HAP-1 (cell line): Measurements from ENCODE around the gene TXNRD2.

Source experiments
- DNase-seq, 2 experiments: peaks; one replicate each; pipeline ENCODE4 v3.0.0-alpha.2; 2016 to 2020; ENCODE audit warnings: low spot score in 2 of 2
- H3K27me3 ChIP-seq: fragments of 250-450 bp; sonication (Bioruptor Pico); 2 replicates; pipeline ENCODE4 v1.5.1; 2020; ENCODE audit warnings: low read depth, mild to moderate bottlenecking, moderate library complexity
- H3K36me3 ChIP-seq: fragments of 250-450 bp; sonication (Bioruptor Pico); replicated peaks from 2 replicates; pipeline ENCODE4 v1.5.1; 2020; ENCODE audit warnings: mild to moderate bottlenecking
- H3K4me1 ChIP-seq: fragments of 250-450 bp; sonication (Bioruptor Pico); 2 replicates; pipeline ENCODE4 v1.5.1; 2020; ENCODE audit warnings: mild to moderate bottlenecking
- H3K4me3 ChIP-seq: fragments of 250-450 bp; sonication (Bioruptor Pico); 2 replicates; pipeline ENCODE4 v1.5.1; 2020; ENCODE audit warnings: mild to moderate bottlenecking, moderate library complexity
- H3K9me3 ChIP-seq: fragments of 250-450 bp; sonication (Bioruptor Pico); 2 replicates; pipeline ENCODE4 v1.5.1; 2020; ENCODE audit warnings: mild to moderate bottlenecking, moderate library complexity
- in situ Hi-C: fragments of 300-500 bp; cut with MboI; formaldehyde crosslinking; loops from 3 replicates; pipeline ENCODE4 v1.14.3; 2020; ENCODE audit warnings: low sequenced_read_pairs, inconsistent platforms, mixed read lengths

TXNRD2 gene

GRCh38 chr22:19849835-19850762, 91.5 kb downstream of the TXNRD2 start:
- peaks cover 29% of the 10 kb centered on the region for H3K36me3 ChIP-seq
- H3K27me3 ChIP-seq = no peaks in the 10 kb centered on the region
- no peak for DNase-seq
- 0 out of 2 replicates have a peak, but pooled peaks cover 4% of the 10 kb centered on the region for H3K4me1 ChIP-seq
- no peak overlapping the region for H3K4me3 ChIP-seq
- H3K9me3 ChIP-seq = no peaks in the 10 kb centered on the region
- in situ Hi-C loops = loop anchor here (25.0 kb wide), 1 partner anchor 413 kb away; the partner anchor contains the start of genes C22orf39, HIRA and MRPL40

- Histone ChIP-seq H3K9me3 (no peaks in the 10 kb centered on the region), H3K4me3 (no peak overlapping the region), H3K27me3 (no peaks in the 10 kb centered on the region), H3K4me1 (0 out of 2 replicates have a peak, but pooled peaks cover 4% of the 10 kb centered on the region), H3K36me3 (peaks cover 29% of the 10 kb centered on the region)
- DNase-seq = no peak
- in situ Hi-C loops = no loop called here
Observed at GRCh38 chr22:19848298-19849224, 93.1 kb downstream of the TXNRD2 start.

- H3K4me1 ChIP-seq = peaks cover 3% of the 10 kb centered on the region; the same call in 1 of the 2 replicates
- DNase-seq = no peak
- H3K9me3 ChIP-seq = no peaks in the 10 kb centered on the region
- no peak overlapping the region for H3K4me3 ChIP-seq
- peaks cover 25% of the 10 kb centered on the region for H3K36me3 ChIP-seq
- no peaks in the 10 kb centered on the region for H3K27me3 ChIP-seq
- in situ Hi-C loops = no loop called here
Observed at GRCh38 chr22:19847345-19847632, 94.3 kb downstream of the TXNRD2 start.

- no peak overlapping the region for H3K4me3 ChIP-seq
- peaks cover 3% of the 10 kb centered on the region; the same call in 1 of the 2 replicates for H3K4me1 ChIP-seq
- no peaks in the 10 kb centered on the region for H3K27me3 ChIP-seq
- H3K9me3 ChIP-seq = no peaks in the 10 kb centered on the region
- peaks cover 20% of the 10 kb centered on the region for H3K36me3 ChIP-seq
- in situ Hi-C loops = no loop called here
- DNase-seq = no peak
Observed at GRCh38 chr22:19846620-19847344, 94.8 kb downstream of the TXNRD2 start.

- Histone ChIP-seq H3K36me3 (peaks cover 5% of the 10 kb centered on the region), H3K4me1 (peaks cover 3% of the 10 kb centered on the region; the same call in 1 of the 2 replicates), H3K9me3 (no peaks in the 10 kb centered on the region), H3K4me3 (no peak overlapping the region), H3K27me3 (no peaks in the 10 kb centered on the region)
- no peak for DNase-seq
- in situ Hi-C loops = no loop called here
Observed at GRCh38 chr22:19845054-19845722, 96.4 kb downstream of the TXNRD2 start.

- DNase-seq = no peak
- Histone ChIP-seq H3K4me3 (no peak overlapping the region), H3K4me1 (peaks cover 3% of the 10 kb centered on the region; the same call in 1 of the 2 replicates), H3K36me3 (peaks cover 3% of the 10 kb centered on the region), H3K9me3 (no peaks in the 10 kb centered on the region), H3K27me3 (no peaks in the 10 kb centered on the region)
- in situ Hi-C loops = no loop called here
Observed at GRCh38 chr22:19844377-19845053, 97.1 kb downstream of the TXNRD2 start.

GRCh38 chr22:19843857-19844376, 97.7 kb downstream of the TXNRD2 start:
- H3K4me1 ChIP-seq = peaks cover 3% of the 10 kb centered on the region; the same call in 1 of the 2 replicates
- H3K4me3 ChIP-seq = no peak overlapping the region
- DNase-seq = no peak
- H3K9me3 ChIP-seq = no peaks in the 10 kb centered on the region
- in situ Hi-C loops = no loop called here
- H3K36me3 ChIP-seq = no peaks in the 10 kb centered on the region; the same call in none of the 2 replicates
- no peaks in the 10 kb centered on the region for H3K27me3 ChIP-seq

- Histone ChIP-seq H3K27me3 (no peaks in the 10 kb centered on the region), H3K36me3 (no peaks in the 10 kb centered on the region; the same call in none of the 2 replicates), H3K4me3 (no peak overlapping the region), H3K9me3 (no peaks in the 10 kb centered on the region), H3K4me1 (peaks cover 3% of the 10 kb centered on the region; the same call in 1 of the 2 replicates)
- in situ Hi-C loops = no loop called here
- peak; percentile 11 to 58 for DNase-seq
Observed at GRCh38 chr22:19843107-19843856, 98.3 kb downstream of the TXNRD2 start.

GRCh38 chr22:19842393-19843106, 99.1 kb downstream of the TXNRD2 start:
- Histone ChIP-seq H3K9me3 (no peaks in the 10 kb centered on the region), H3K27me3 (no peaks in the 10 kb centered on the region), H3K36me3 (no peaks in the 10 kb centered on the region; the same call in none of the 2 replicates), H3K4me1 (peaks cover 3% of the 10 kb centered on the region; the same call in 1 of the 2 replicates), H3K4me3 (no peak overlapping the region)
- DNase-seq = no peak
- in situ Hi-C loops = no loop called here

GRCh38 chr22:19841641-19842392, 99.8 kb downstream of the TXNRD2 start:
- Histone ChIP-seq H3K27me3 (no peaks in the 10 kb centered on the region), H3K4me3 (no peak overlapping the region), H3K9me3 (no peaks in the 10 kb centered on the region), H3K4me1 (peaks cover 3% of the 10 kb centered on the region; the same call in 1 of the 2 replicates), H3K36me3 (no peaks in the 10 kb centered on the region; the same call in none of the 2 replicates)
- in situ Hi-C loops = no loop called here
- DNase-seq = no peak
